Tibial nerve (tissue), 3 donors: ENCODE data around the gene MITF.

ENCODE experiments used
- CTCF ChIP-seq, 5 experiments: fragments of 200-600 bp in 3 of 5; fragments of 450-650 bp in 2 of 5; sonication (generic) in 3 of 5; IDR thresholded peaks; one replicate each; pipeline ENCODE4 v1.5.1; 2016 to 2019; ENCODE audit warnings: antibody characterized with exemption in 5 of 5, mild to moderate bottlenecking in 3 of 5, moderate library complexity in 2 of 5
- POLR2A ChIP-seq, 2 donors: fragments of 450-650 bp; IDR thresholded peaks; one replicate each; pipeline ENCODE4 v1.6.1; 2017; ENCODE audit warnings: antibody characterized with exemption in 2 of 2, mild to moderate bottlenecking in 2 of 2, moderate library complexity in 2 of 2

GRCh38 chr3:69746119-69746518, 6.9 kb downstream of the MITF start:
- TF ChIP-seq POLR2A (IDR thresholded peaks at IDR 0.05) (no peak), CTCF (IDR thresholded peaks at IDR 0.05) (no peak)
